ENCODE measurements around the gene HOXC9.

HOXC9 gene

DNA sequence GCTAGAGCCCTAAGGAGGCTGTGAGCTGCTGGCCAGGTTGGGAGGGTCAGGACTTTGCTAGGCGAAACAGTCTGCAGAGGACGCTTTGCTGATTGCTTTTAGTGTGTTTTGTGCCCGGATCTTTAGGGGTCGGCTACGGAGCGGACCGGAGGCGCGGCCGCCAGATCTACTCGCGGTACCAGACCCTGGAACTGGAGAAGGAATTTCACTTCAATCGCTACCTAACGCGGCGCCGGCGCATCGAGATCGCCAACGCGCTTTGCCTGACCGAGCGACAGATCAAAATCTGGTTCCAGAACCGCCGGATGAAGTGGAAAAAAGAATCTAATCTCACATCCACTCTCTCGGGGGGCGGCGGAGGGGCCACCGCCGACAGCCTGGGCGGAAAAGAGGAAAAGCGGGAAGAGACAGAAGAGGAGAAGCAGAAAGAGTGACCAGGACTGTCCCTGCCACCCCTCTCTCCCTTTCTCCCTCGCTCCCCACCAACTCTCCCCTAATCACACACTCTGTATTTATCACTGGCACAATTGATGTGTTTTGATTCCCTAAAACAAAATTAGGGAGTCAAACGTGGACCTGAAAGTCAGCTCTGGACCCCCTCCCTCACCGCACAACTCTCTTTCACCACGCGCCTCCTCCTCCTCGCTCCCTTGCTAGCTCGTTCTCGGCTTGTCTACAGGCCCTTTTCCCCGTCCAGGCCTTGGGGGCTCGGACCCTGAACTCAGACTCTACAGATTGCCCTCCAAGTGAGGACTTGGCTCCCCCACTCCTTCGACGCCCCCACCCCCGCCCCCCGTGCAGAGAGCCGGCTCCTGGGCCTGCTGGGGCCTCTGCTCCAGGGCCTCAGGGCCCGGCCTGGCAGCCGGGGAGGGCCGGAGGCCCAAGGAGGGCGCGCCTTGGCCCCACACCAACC lies 29.8 kb downstream of the HOXC9 start:
- TF ChIP-seq, protein P1, sequence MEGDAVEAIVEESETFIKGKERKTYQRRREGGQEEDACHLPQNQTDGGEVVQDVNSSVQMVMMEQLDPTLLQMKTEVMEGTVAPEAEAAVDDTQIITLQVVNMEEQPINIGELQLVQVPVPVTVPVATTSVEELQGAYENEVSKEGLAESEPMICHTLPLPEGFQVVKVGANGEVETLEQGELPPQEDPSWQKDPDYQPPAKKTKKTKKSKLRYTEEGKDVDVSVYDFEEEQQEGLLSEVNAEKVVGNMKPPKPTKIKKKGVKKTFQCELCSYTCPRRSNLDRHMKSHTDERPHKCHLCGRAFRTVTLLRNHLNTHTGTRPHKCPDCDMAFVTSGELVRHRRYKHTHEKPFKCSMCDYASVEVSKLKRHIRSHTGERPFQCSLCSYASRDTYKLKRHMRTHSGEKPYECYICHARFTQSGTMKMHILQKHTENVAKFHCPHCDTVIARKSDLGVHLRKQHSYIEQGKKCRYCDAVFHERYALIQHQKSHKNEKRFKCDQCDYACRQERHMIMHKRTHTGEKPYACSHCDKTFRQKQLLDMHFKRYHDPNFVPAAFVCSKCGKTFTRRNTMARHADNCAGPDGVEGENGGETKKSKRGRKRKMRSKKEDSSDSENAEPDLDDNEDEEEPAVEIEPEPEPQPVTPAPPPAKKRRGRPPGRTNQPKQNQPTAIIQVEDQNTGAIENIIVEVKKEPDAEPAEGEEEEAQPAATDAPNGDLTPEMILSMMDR (IDR thresholded peaks at IDR 0.05; ENCODE audit: insufficient read depth, low read length) = no peak
- TF ChIP-seq, protein P2, sequence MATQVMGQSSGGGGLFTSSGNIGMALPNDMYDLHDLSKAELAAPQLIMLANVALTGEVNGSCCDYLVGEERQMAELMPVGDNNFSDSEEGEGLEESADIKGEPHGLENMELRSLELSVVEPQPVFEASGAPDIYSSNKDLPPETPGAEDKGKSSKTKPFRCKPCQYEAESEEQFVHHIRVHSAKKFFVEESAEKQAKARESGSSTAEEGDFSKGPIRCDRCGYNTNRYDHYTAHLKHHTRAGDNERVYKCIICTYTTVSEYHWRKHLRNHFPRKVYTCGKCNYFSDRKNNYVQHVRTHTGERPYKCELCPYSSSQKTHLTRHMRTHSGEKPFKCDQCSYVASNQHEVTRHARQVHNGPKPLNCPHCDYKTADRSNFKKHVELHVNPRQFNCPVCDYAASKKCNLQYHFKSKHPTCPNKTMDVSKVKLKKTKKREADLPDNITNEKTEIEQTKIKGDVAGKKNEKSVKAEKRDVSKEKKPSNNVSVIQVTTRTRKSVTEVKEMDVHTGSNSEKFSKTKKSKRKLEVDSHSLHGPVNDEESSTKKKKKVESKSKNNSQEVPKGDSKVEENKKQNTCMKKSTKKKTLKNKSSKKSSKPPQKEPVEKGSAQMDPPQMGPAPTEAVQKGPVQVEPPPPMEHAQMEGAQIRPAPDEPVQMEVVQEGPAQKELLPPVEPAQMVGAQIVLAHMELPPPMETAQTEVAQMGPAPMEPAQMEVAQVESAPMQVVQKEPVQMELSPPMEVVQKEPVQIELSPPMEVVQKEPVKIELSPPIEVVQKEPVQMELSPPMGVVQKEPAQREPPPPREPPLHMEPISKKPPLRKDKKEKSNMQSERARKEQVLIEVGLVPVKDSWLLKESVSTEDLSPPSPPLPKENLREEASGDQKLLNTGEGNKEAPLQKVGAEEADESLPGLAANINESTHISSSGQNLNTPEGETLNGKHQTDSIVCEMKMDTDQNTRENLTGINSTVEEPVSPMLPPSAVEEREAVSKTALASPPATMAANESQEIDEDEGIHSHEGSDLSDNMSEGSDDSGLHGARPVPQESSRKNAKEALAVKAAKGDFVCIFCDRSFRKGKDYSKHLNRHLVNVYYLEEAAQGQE (IDR thresholded peaks at IDR 0.05; ENCODE audit: insufficient replicate concordance, low read depth) = no peak
- no peak for TF ChIP-seq GABPA (IDR thresholded peaks at IDR 0.05; ENCODE audit: low read depth)
- no peak for TF ChIP-seq POLR2AphosphoS5 (IDR thresholded peaks at IDR 0.05; ENCODE audit: low read depth)
- no peak for TF ChIP-seq SPI1 (IDR thresholded peaks at IDR 0.05; ENCODE audit: borderline replicate concordance, low read depth)
- Histone ChIP-seq H3K27me3 (ENCODE audit: insufficient read depth, poor library complexity, severe bottlenecking) (peaks cover 71% of the 10 kb centered on the region), H3K27ac (replicated peaks) (no peak overlapping the region), H3K4me3 (replicated peaks; ENCODE audit: insufficient read depth, low read length) (no peak overlapping the region)
- DNase-seq (ENCODE audit: low read depth in 1 of 2, low spot score in 1 of 2) = no peak

DNA sequence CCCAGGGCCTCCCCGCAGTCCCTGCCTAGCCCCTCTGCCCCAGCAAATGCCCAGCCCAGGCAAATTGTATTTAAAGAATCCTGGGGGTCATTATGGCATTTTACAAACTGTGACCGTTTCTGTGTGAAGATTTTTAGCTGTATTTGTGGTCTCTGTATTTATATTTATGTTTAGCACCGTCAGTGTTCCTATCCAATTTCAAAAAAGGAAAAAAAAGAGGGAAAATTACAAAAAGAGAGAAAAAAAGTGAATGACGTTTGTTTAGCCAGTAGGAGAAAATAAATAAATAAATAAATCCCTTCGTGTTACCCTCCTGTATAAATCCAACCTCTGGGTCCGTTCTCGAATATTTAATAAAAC lies 30.5 kb downstream of the HOXC9 start:
- Histone ChIP-seq H3K27me3 (ENCODE audit: insufficient read depth, poor library complexity, severe bottlenecking) (peaks cover 75% of the 10 kb centered on the region), H3K27ac (replicated peaks) (no peak overlapping the region), H3K4me3 (replicated peaks; ENCODE audit: insufficient read depth, low read length) (no peak overlapping the region)
- no peak for DNase-seq (ENCODE audit: low read depth in 1 of 2, low spot score in 1 of 2)
- no peak for TF ChIP-seq POLR2AphosphoS5 (IDR thresholded peaks at IDR 0.05; ENCODE audit: low read depth)
- no peak for TF ChIP-seq SPI1 (IDR thresholded peaks at IDR 0.05; ENCODE audit: borderline replicate concordance, low read depth)
- TF ChIP-seq, protein P1 (IDR thresholded peaks at IDR 0.05; ENCODE audit: insufficient read depth, low read length) = no peak
- TF ChIP-seq, protein P2 (IDR thresholded peaks at IDR 0.05; ENCODE audit: insufficient replicate concordance, low read depth) = no peak

DNA sequence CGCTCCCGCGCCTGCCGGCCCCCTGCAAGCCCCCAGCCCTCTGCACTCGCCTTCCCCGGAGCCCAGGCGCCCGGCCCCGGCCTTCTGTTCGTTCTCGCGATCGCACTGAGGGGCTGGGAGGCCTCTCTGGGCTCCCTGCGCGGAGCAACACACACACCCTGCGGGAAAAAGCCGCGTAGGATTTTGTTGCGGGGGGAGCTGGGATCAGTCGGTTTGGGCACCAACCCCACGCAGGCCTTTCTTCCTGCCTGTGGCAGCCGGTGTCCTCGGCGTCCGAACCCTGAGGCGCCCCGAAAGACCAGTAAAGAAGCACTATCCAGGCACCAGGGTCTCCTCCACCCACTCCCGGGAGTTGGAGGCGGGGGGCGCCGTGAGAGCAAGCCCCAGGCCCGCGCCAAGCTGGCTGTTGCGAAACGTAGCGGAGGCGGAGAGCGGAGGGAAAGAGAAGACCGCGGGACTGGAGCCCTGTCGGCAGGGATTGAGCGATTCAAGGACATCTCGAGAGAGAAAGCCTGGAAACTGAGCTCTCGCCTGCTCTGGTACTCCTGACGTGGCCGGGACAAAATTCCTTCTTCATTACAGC lies 31.0 kb downstream of the HOXC9 start:
- no peak for DNase-seq (ENCODE audit: low read depth in 1 of 2, low spot score in 1 of 2)
- no peak overlapping the region for H3K27ac ChIP-seq (replicated peaks)
- no peak overlapping the region for H3K4me3 ChIP-seq (replicated peaks; ENCODE audit: insufficient read depth, low read length)
- peaks cover 79% of the 10 kb centered on the region for H3K27me3 ChIP-seq (ENCODE audit: insufficient read depth, poor library complexity, severe bottlenecking)
- TF ChIP-seq GABPA (IDR thresholded peaks at IDR 0.05; ENCODE audit: low read depth) (no peak), SPI1 (IDR thresholded peaks at IDR 0.05; ENCODE audit: borderline replicate concordance, low read depth) (no peak)
- TF ChIP-seq, protein P2 (IDR thresholded peaks at IDR 0.05; ENCODE audit: insufficient replicate concordance, low read depth) = no peak
